ACC112 (cell line): ENCODE data around the gene KDM4B.

ENCODE experiments used
- H2AFZ ChIP-seq: fragments of 200-600 bp; sonication (generic); one replicate; pipeline ENCODE4 v1.6.0; 2017; ENCODE audit warnings: antibody characterized with exemption, low read length; ENCODE audit not compliant: unreplicated experiment
- H3K27ac ChIP-seq: fragments of 200-600 bp; sonication (generic); 2 replicates; pipeline ENCODE4 v1.5.1; 2014; ENCODE audit warnings: low read depth, mild to moderate bottlenecking, antibody characterized with exemption, low read length, moderate library complexity
- H3K27me3 ChIP-seq: fragments of 200-600 bp; sonication (generic); 2 replicates; pipeline ENCODE4 v1.6.1; 2014; ENCODE audit warnings: mild to moderate bottlenecking, antibody characterized with exemption, low read length, moderate library complexity, mixed read lengths; ENCODE audit not compliant: insufficient read depth
- H3K36me3 ChIP-seq: fragments of 200-600 bp; sonication (generic); 2 replicates; pipeline ENCODE4 v1.6.1; 2016; ENCODE audit warnings: mild to moderate bottlenecking, antibody characterized with exemption, low read length, moderate library complexity, mixed read lengths; ENCODE audit not compliant: insufficient read depth
- H3K4me1 ChIP-seq: fragments of 200-600 bp; sonication (generic); one replicate; pipeline ENCODE4 v1.6.1; 2016; ENCODE audit warnings: low read length, mixed read lengths; ENCODE audit not compliant: insufficient read depth, unreplicated experiment, control insufficient read depth
- H3K4me3 ChIP-seq: fragments of 200-600 bp; sonication (generic); 2 replicates; pipeline ENCODE4 v1.5.1; 2014; ENCODE audit warnings: mild to moderate bottlenecking, low read depth, low read length
- H3K79me2 ChIP-seq: fragments of 200-600 bp; sonication (generic); one replicate; pipeline ENCODE4 v1.6.0; 2016; ENCODE audit warnings: low read length; ENCODE audit not compliant: control insufficient read depth, unreplicated experiment, insufficient read depth

KDM4B gene

DNA sequence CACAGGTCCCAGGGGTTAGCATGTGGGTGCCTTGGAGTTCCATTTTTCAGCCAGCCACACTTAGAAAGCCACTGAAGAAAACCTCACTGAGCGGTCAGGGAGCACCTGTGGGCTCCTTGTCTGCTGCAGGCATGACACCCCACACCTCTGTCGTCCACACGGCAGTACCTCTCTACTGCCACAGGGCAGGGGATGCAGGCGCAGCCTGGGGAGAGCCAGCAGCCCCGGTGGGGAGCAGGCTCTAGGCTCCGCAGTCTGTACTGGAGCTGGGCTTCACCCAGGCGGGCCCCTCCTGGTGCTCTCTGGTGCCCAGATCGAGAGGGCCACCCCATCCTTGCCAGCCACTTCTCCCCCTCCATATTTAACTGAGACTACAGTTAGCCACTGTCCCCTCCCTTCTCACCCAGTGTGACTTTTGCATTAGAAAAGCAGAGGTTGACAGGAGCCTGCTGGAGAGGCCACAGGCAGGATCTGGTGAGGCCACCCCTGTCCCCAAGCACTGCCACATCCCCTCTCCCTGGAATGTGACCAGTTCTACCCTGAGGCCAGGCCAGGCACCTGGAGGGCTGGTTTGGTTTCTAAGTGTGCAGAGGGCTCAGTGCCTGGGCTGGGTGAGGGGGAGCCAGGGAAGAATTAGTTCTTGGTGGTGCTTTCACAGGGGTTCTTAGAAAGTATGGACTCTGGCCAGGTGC is 104.4 kb downstream of the KDM4B start:
- H2AFZ ChIP-seq, result no peak overlapping the region
- no peaks in the 10 kb centered on the region for H3K36me3 ChIP-seq
- no peak overlapping the region for H3K4me3 ChIP-seq
- no peaks in the 10 kb centered on the region for H3K4me1 ChIP-seq
- no peaks in the 10 kb centered on the region for H3K79me2 ChIP-seq
- H3K27me3 ChIP-seq, result no peaks in the 10 kb centered on the region
- H3K27ac ChIP-seq, result no peak overlapping the region

DNA sequence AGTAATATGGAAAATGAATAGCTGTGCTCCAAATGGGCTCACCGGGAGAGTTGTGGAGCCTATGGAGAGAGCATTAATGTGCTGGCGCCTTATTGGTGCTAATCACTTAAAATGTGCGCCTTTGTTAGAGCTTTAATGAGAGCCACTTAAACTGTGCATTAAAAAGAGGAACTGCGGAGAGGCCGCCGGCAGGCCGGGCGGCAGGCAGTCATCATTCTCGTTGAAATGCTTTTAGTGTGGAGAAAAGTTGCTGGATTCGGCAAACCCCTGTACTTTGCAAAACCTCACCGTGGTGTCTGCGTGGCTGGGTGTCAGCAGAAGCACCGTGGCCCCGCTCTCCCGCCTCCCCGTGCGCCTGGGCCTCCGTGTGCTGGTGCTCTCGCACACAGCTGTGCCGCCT is 105.5 kb downstream of the KDM4B start:
- no peaks in the 10 kb centered on the region for H3K27me3 ChIP-seq
- no peaks in the 10 kb centered on the region for H3K36me3 ChIP-seq
- H2AFZ ChIP-seq, result no peak overlapping the region
- no peaks in the 10 kb centered on the region for H3K4me1 ChIP-seq
- no peak overlapping the region for H3K4me3 ChIP-seq
- H3K27ac ChIP-seq, result no peak overlapping the region
- H3K79me2 ChIP-seq, result no peaks in the 10 kb centered on the region

DNA sequence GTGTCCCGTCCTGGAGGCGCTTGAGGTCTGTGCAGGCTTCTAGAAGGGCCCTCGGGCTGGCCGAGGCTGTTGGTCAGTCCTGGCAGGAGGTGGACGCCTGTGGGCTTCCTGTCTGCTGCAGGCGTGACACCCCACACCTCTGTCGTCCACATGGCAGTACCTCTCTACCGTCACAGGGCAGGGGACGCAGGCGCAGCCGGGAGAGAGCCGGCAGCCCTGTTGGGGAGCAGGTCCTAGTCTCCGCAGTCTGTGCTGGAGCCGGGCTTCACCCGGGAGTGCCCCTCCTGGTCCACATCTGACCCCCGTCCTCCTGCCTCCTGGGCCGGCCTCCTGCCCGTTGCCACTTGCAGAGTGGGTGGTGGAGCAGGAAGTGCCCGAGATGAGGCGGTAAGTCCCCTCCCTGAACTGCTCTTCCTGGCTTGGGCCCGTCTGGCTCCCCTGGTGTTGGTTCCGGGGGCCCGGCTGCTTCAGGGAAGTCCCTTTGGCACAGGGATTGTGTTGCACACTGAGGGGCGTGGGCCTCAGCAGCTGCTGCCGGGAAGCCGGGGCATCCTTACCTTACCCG is 106.0 kb downstream of the KDM4B start:
- H3K27me3 ChIP-seq, result no peaks in the 10 kb centered on the region
- H2AFZ ChIP-seq, result no peak overlapping the region
- H3K27ac ChIP-seq, result no peak overlapping the region
- H3K4me3 ChIP-seq, result no peak overlapping the region
- H3K4me1 ChIP-seq, result no peaks in the 10 kb centered on the region
- no peaks in the 10 kb centered on the region for H3K36me3 ChIP-seq
- no peaks in the 10 kb centered on the region for H3K79me2 ChIP-seq

DNA sequence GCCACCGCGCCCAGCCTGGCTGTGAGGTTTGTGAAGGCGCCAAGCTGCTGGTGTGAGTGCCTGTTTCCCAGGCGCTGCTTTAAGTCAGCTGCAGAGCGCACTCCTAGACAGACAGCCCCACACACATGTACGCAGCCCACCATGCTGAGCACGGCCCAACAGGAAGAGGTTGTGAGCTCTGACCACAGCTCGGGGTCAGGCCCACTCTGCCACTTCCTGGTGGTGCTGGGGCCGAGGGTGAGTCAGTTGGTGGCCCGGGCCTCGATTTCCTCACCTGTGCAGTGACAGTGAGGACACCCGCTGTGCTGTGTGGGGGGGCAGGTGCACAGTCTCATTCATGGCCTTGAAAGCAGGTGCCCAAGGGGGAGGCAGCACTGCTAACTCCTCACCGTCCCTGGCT is 106.7 kb downstream of the KDM4B start:
- Histone ChIP-seq H3K4me1 (no peaks in the 10 kb centered on the region), H2AFZ (no peak overlapping the region), H3K4me3 (no peak overlapping the region), H3K27ac (no peak overlapping the region), H3K36me3 (no peaks in the 10 kb centered on the region), H3K79me2 (no peaks in the 10 kb centered on the region), H3K27me3 (no peaks in the 10 kb centered on the region)

DNA sequence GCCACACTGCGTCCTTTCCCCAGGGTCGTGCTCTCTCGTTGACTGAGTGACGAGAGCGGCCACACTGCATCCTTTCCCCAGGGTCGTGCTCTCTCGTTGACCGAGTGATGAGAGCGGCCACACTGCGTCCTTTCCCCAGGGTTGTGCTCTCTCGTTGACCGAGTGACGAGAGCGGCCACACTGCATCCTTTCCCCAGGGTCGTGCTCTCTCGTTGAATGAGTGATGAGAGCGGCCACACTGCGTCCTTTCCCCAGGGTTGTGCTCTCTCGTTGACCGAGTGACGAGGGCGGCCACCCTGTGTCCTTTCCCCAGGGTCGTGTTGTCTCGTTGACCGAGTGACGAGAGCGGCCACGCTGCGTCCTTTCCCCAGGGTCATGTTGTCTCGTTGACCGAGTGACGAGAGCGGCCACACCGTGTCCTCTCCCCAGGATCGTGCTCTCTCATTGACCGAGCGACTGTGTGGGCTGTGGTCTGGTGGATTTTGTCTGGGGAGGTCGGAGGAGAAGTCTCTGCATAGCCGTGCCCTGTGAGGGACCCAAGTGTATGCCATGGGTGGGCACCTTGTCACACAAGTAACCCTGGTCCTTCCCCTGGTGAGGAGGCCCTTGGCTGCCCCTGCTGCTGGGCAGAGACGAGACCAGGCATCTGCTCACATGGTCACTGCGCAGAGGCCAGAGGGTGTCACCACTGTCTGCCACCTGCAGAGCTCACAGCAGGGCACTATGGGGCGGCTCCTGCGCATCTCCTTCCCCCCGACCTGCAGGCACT is 107.7 kb downstream of the KDM4B start:
- H3K27ac ChIP-seq, result no peak overlapping the region
- H3K4me1 ChIP-seq, result no peaks in the 10 kb centered on the region
- H3K27me3 ChIP-seq, result no peaks in the 10 kb centered on the region
- H3K36me3 ChIP-seq, result no peaks in the 10 kb centered on the region
- no peak overlapping the region for H2AFZ ChIP-seq
- no peak overlapping the region for H3K4me3 ChIP-seq
- no peaks in the 10 kb centered on the region for H3K79me2 ChIP-seq

DNA sequence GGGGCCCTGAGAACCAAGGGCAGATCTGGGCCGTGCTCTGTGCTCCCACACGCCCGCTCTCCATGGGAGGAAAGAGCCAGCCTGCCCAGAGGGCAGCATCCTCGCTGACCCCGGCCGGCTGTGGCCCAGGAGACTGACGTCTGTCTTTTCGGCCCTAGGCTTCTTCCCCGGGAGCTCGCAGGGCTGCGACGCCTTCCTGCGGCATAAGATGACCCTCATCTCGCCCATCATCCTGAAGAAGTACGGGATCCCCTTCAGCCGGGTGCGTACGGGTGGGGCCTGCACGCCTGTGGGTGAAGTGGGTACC is 108.2 kb downstream of the KDM4B start:
- Histone ChIP-seq H3K4me1 (no peaks in the 10 kb centered on the region), H3K27me3 (no peaks in the 10 kb centered on the region), H2AFZ (no peak overlapping the region), H3K4me3 (no peak overlapping the region), H3K36me3 (no peaks in the 10 kb centered on the region), H3K79me2 (no peaks in the 10 kb centered on the region), H3K27ac (no peak overlapping the region)

DNA sequence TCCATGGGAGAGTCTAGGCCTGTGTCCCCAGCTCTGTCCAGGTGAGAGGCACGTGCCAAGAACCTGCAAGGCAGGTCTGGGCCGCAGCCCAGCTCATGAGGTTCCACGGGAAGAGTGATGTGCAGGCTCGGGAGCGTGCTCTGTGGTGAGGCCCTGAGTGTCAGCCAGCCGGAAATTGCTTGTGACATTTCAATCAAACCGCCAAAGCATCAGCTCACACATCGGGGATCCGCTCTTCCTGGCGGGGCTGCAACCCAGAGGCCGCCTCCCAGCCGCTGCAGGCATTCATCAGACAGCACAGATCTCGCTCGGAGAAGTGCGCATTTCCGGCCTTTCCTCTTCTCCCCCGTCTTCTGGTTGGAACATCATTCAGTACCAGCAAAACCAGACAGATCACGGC is 109.3 kb downstream of the KDM4B start:
- no peak overlapping the region for H3K27ac ChIP-seq
- H3K36me3 ChIP-seq, result no peaks in the 10 kb centered on the region
- H3K4me3 ChIP-seq, result no peak overlapping the region
- no peaks in the 10 kb centered on the region for H3K4me1 ChIP-seq
- H3K27me3 ChIP-seq, result no peaks in the 10 kb centered on the region
- H2AFZ ChIP-seq, result no peak overlapping the region
- H3K79me2 ChIP-seq, result no peaks in the 10 kb centered on the region

DNA sequence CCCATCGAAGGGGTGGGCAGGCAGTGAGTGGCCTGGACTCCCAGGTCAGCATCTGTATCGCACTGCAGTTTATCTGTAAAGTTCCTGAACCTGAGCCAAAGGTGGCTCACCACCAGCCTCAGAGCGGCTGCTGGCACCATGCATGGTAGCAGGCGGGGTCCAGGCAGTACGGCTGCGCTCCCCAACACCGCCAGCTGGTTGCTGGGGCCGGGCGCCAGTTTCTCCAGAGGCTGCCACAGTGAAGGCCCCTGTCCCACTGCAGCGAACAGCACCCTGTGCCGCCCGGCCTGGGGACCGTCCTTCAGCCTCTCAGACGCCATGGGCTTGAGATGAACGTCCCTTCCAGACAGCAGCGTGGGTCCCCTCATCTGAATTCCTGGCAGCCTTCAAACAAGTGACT is 109.8 kb downstream of the KDM4B start:
- Histone ChIP-seq H3K4me3 (no peak overlapping the region), H2AFZ (no peak overlapping the region), H3K27ac (no peak overlapping the region), H3K79me2 (no peaks in the 10 kb centered on the region), H3K27me3 (no peaks in the 10 kb centered on the region), H3K4me1 (no peaks in the 10 kb centered on the region), H3K36me3 (no peaks in the 10 kb centered on the region)

DNA sequence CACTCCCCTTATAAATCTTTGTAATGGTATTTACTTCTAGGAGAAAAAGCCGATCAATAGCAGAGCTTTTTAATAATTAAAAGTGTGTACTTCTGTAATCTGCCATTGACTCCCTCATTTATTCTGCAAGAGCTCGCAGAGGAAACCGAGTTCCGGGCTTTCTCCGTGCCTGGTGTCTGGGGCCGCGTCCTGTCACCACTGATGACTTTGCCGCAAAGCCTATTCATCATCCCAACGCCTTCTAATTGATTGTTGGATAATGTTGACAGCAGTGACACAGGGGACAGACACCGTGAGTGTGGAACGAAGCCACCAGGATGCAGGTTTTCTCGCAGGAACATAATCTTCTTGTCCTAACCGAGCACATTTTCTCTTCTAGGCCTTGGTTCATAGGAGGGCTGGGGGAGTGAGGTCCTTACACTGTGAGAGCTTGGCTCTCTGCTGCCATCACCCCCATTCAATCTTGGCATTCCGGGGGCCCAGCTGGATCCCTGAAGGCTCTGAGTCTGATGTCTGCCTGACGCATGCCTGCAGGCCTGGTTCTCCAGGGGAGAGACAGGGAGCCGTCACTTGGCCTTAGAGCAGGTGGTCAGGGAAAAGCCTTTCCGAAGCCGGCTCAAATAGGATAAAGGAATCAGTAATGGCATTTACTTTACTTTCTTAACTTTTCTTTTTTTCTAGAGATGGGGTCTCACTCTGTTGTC is 110.3 kb downstream of the KDM4B start:
- Histone ChIP-seq H3K79me2 (no peaks in the 10 kb centered on the region), H3K4me1 (no peaks in the 10 kb centered on the region), H3K36me3 (no peaks in the 10 kb centered on the region), H3K4me3 (no peak overlapping the region), H3K27ac (no peak overlapping the region), H2AFZ (no peak overlapping the region), H3K27me3 (no peaks in the 10 kb centered on the region)

DNA sequence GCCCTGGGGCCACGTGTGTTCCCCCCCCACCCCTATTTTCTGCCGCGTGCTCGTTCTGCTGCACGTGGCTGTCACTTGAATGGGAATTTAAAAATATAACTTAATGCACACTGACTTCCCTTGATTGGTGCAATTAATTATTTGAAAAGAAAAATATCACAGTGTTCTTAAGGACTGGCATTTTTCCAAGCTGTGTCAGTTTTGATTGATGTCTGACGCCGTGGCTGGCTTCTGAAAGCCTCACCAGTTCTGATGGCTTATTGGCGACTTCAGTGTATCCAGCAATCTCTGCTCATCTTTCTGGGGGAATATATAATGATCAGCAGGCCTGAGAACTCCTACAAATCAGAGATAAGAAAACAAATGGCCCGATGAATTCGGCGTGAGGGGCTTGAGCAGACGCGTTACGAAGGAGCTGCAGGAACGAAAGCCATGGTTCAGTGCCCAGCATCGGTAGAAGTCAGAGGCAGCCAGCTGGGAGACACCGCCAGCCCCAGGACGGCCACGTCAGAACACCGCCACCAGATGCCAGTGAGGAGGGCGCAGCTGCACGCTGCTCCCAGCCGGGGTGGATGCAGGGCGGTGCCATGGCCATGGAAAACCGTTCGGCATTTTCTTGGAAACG is 111.2 kb downstream of the KDM4B start:
- Histone ChIP-seq H3K36me3 (no peaks in the 10 kb centered on the region), H2AFZ (no peak overlapping the region), H3K79me2 (no peaks in the 10 kb centered on the region), H3K27me3 (no peaks in the 10 kb centered on the region), H3K4me1 (no peaks in the 10 kb centered on the region), H3K27ac (no peak overlapping the region), H3K4me3 (no peak overlapping the region)
